Measurements from ENCODE around the gene BCKDHB. TPM values are rescaled to one million over a fixed set of nuclear protein-coding genes. Genes with fewer than 3 reads are reported as not detected.

Gene BCKDHB
- total and polyA plus RNA-seq, 2 donors (not counting 1 experiment from before 2014, with no cell fraction given), result 9.6 to 20.1 TPM

- ChIA-PET POLR2A (no interaction called here), CTCF (no interaction called here)
- no peaks in the 10 kb centered on the region for H3K9me3 ChIP-seq (ENCODE audit: control extremely low read depth in 1 of 3, control insufficient read depth in 2 of 3, insufficient read depth in 1 of 3, low read length in 2 of 3)
- H3K4me3 ChIP-seq (ENCODE audit: control extremely low read depth in 1 of 5, extremely low read depth in 1 of 5, insufficient read depth in 1 of 5, low read depth in 2 of 5, low read length in 4 of 5), result no peak overlapping the region
- no peaks in the 10 kb centered on the region for H3K79me2 ChIP-seq (ENCODE audit: control insufficient read depth, insufficient read depth, low read length)
- intact Hi-C loops (cut with micrococcal nuclease), result no loop called here
- ATAC-seq (ENCODE audit: low read depth), result no peak
- TF ChIP-seq EZH2 (IDR thresholded peaks at IDR 0.05; ENCODE audit: borderline replicate concordance, insufficient read depth, low read depth, low read length, poor library complexity, severe bottlenecking), result no peak
- TF ChIP-seq, protein P1, sequence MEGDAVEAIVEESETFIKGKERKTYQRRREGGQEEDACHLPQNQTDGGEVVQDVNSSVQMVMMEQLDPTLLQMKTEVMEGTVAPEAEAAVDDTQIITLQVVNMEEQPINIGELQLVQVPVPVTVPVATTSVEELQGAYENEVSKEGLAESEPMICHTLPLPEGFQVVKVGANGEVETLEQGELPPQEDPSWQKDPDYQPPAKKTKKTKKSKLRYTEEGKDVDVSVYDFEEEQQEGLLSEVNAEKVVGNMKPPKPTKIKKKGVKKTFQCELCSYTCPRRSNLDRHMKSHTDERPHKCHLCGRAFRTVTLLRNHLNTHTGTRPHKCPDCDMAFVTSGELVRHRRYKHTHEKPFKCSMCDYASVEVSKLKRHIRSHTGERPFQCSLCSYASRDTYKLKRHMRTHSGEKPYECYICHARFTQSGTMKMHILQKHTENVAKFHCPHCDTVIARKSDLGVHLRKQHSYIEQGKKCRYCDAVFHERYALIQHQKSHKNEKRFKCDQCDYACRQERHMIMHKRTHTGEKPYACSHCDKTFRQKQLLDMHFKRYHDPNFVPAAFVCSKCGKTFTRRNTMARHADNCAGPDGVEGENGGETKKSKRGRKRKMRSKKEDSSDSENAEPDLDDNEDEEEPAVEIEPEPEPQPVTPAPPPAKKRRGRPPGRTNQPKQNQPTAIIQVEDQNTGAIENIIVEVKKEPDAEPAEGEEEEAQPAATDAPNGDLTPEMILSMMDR (IDR thresholded peaks at IDR 0.05), result no peak
- H3K9ac ChIP-seq (ENCODE audit: low read length), result no peak overlapping the region
- no peak overlapping the region for H3K4me3 Mint-ChIP-seq
- no peak overlapping the region for H3K4me2 ChIP-seq (replicated peaks; ENCODE audit: low read depth, low read length, poor library complexity, severe bottlenecking)
- WGBS (ENCODE audit: insufficient coverage), result no CpG with 5 or more reads among the region's 3 CpGs
- H2AFZ ChIP-seq (ENCODE audit: insufficient read depth, low read depth, low read length, poor library complexity, severe bottlenecking), result no peak overlapping the region
- no peaks in the 10 kb centered on the region for H4K20me1 ChIP-seq (ENCODE audit: control insufficient read depth, insufficient read depth, low read length, poor library complexity, severe bottlenecking)
- H3K27ac Mint-ChIP-seq, result no peak overlapping the region
- H3K36me3 ChIP-seq (replicated peaks in 1 of 2; ENCODE audit: control extremely low read depth in 1 of 2, control insufficient read depth in 1 of 2, extremely low read depth in 1 of 2, insufficient read depth in 2 of 2, low read length in 1 of 2), result no peaks in the 10 kb centered on the region
- H3K27me3 Mint-ChIP-seq, result no peaks in the 10 kb centered on the region
- H3K27ac ChIP-seq (ENCODE audit: low read length in 2 of 2), result no peak overlapping the region
- DNase-seq, result no peak
- H3K4me1 Mint-ChIP-seq, result no peaks in the 10 kb centered on the region
- H3K9me3 Mint-ChIP-seq (ENCODE audit: insufficient read depth), result no peaks in the 10 kb centered on the region
- no peaks in the 10 kb centered on the region for H3K27me3 ChIP-seq (replicated peaks in 1 of 4; ENCODE audit: control extremely low read depth in 1 of 4, control insufficient read depth in 3 of 4, insufficient read depth in 4 of 4, low read length in 3 of 4)
- no peaks in the 10 kb centered on the region for H3K4me1 ChIP-seq (ENCODE audit: control insufficient read depth in 2 of 2, insufficient read depth in 2 of 2, low read length in 2 of 2)
Observed at GRCh38 chr6:80325742-80326141, 219.3 kb downstream of the BCKDHB start.

GRCh38 chr6:80328652-80329051 lies 222.2 kb downstream of the BCKDHB start:
- DNase-seq (no peak), ATAC-seq (ENCODE audit: low read depth) (no peak)
- H3K27ac Mint-ChIP-seq, result no peak overlapping the region
- Histone ChIP-seq H3K4me1 (ENCODE audit: control insufficient read depth in 2 of 2, insufficient read depth in 2 of 2, low read length in 2 of 2) (no peaks in the 10 kb centered on the region), H3K79me2 (ENCODE audit: control insufficient read depth, insufficient read depth, low read length) (no peaks in the 10 kb centered on the region), H3K9ac (ENCODE audit: low read length) (no peak overlapping the region), H3K4me2 (replicated peaks; ENCODE audit: low read depth, low read length, poor library complexity, severe bottlenecking) (no peak overlapping the region), H4K20me1 (ENCODE audit: control insufficient read depth, insufficient read depth, low read length, poor library complexity, severe bottlenecking) (no peaks in the 10 kb centered on the region), H3K9me3 (ENCODE audit: control extremely low read depth in 1 of 3, control insufficient read depth in 2 of 3, insufficient read depth in 1 of 3, low read length in 2 of 3) (no peaks in the 10 kb centered on the region), H3K27me3 (replicated peaks in 1 of 4; ENCODE audit: control extremely low read depth in 1 of 4, control insufficient read depth in 3 of 4, insufficient read depth in 4 of 4, low read length in 3 of 4) (no peaks in the 10 kb centered on the region), H3K27ac (ENCODE audit: low read length in 2 of 2) (no peak overlapping the region), H3K36me3 (replicated peaks in 1 of 2; ENCODE audit: control extremely low read depth in 1 of 2, control insufficient read depth in 1 of 2, extremely low read depth in 1 of 2, insufficient read depth in 2 of 2, low read length in 1 of 2) (no peaks in the 10 kb centered on the region), H2AFZ (ENCODE audit: insufficient read depth, low read depth, low read length, poor library complexity, severe bottlenecking) (no peak overlapping the region), H3K4me3 (ENCODE audit: control extremely low read depth in 1 of 5, extremely low read depth in 1 of 5, insufficient read depth in 1 of 5, low read depth in 2 of 5, low read length in 4 of 5) (no peak overlapping the region)
- no peaks in the 10 kb centered on the region for H3K4me1 Mint-ChIP-seq
- no CpG with 5 or more reads among the region's 1 CpG for WGBS (ENCODE audit: insufficient coverage)
- TF ChIP-seq, protein P1 (IDR thresholded peaks at IDR 0.05), result no peak
- TF ChIP-seq EZH2 (IDR thresholded peaks at IDR 0.05; ENCODE audit: borderline replicate concordance, insufficient read depth, low read depth, low read length, poor library complexity, severe bottlenecking), result no peak
- CTCF ChIA-PET, result no interaction called here
- H3K9me3 Mint-ChIP-seq (ENCODE audit: insufficient read depth), result no peaks in the 10 kb centered on the region
- H3K27me3 Mint-ChIP-seq, result no peaks in the 10 kb centered on the region
- intact Hi-C loops (cut with micrococcal nuclease), result no loop called here
- POLR2A ChIA-PET, result no interaction called here
- no peak overlapping the region for H3K4me3 Mint-ChIP-seq

Data from B cell (primary cell).